PC-3 (cell line): ENCODE data around the gene AGBL1. TPM values are rescaled to one million over a fixed set of nuclear protein-coding genes. Genes with fewer than 3 reads are reported as not detected.

Source experiments
- ATAC-seq: fragments of 200-7000 bp; cut with Tn5 transposase; 2 replicates; pipeline ENCODE4 v1.9.1; 2020; ENCODE audit warnings: mild to moderate bottlenecking, moderate library complexity
- BruUV-seq: library from RNA; stranded (reverse); fragments of 400-500 nt; replicated peaks from 2 replicates; lab custom pipeline; 2021; lab: Mats Ljungman, UMichigan
- CTCF ChIA-PET: fragments of 300-600 bp; sonication (Branson Sonifier 250); formaldehyde crosslinking; loops from one replicate; lab custom pipeline; 2022; ENCODE audit warnings: antibody characterized with exemption; lab: Charles Lee
- POLR2A ChIA-PET: fragments of 300-600 bp; sonication (Branson Sonifier 250); formaldehyde crosslinking; loops from one replicate; lab custom pipeline; 2022; ENCODE audit warnings: antibody characterized with exemption; ENCODE audit not compliant: unreplicated experiment; lab: Charles Lee
- DNase-seq: peaks from one replicate; pipeline ENCODE4 v3.0.0-alpha.2; 2015
- H2AFZ ChIP-seq: fragments of 300-600 bp; sonication (generic); 2 replicates; pipeline ENCODE4 v1.6.0; 2016; ENCODE audit warnings: antibody characterized with exemption, low read length
- H3F3A ChIP-seq: fragments of 300-600 bp; sonication (generic); one replicate; pipeline ENCODE4 v1.6.0; 2017; ENCODE audit warnings: antibody characterized with exemption, low read length, control low read depth, mild to moderate bottlenecking; ENCODE audit not compliant: unreplicated experiment
- H3K27ac ChIP-seq: fragments of 300-600 bp; sonication (generic); 2 replicates; pipeline ENCODE4 v1.5.1; 2016; ENCODE audit warnings: mild to moderate bottlenecking, low read length
- H3K27me3 ChIP-seq: fragments of 300-600 bp; sonication (generic); 2 replicates; pipeline ENCODE4 v1.6.1; 2016; ENCODE audit warnings: low read length, mixed read lengths
- H3K36me3 ChIP-seq: fragments of 300-600 bp; sonication (generic); 2 replicates; pipeline ENCODE4 v1.6.1; 2016; ENCODE audit warnings: low read depth, mixed run types, low read length, mixed read lengths
- H3K4me1 ChIP-seq: fragments of 300-600 bp; sonication (generic); 2 replicates; pipeline ENCODE4 v1.5.1; 2016; ENCODE audit warnings: low read length; ENCODE audit not compliant: insufficient read depth
- H3K4me2 ChIP-seq: fragments of 300-600 bp; sonication (generic); 2 replicates; pipeline ENCODE4 v1.6.0; 2016; ENCODE audit warnings: low read length
- H3K4me3 ChIP-seq: fragments of 300-600 bp; sonication (generic); 2 replicates; pipeline ENCODE4 v1.5.1; 2016; ENCODE audit warnings: mild to moderate bottlenecking, low read length, mixed read lengths
- H3K79me2 ChIP-seq: fragments of 300-600 bp; sonication (generic); 2 replicates; pipeline ENCODE4 v1.6.1; 2017; ENCODE audit warnings: low read length, mixed read lengths
- H3K9ac ChIP-seq: fragments of 300-600 bp; sonication (generic); 2 replicates; pipeline ENCODE4 v1.6.0; 2016; ENCODE audit warnings: mild to moderate bottlenecking, low read length
- H3K9me2 ChIP-seq: fragments of 300-600 bp; sonication (generic); replicated peaks from 2 replicates; pipeline ENCODE4 v1.6.1; 2016; ENCODE audit warnings: mixed run types, low read length, mixed read lengths
- H3K9me3 ChIP-seq: fragments of 300-600 bp; sonication (generic); 2 replicates; pipeline ENCODE4 v1.6.1; 2016; ENCODE audit warnings: low read length, mixed read lengths
- H4K20me1 ChIP-seq: fragments of 300-600 bp; sonication (generic); 2 replicates; pipeline ENCODE4 v1.6.1; 2016; ENCODE audit warnings: low read length, mixed read lengths
- CTCF ChIP-seq: fragments of 300-600 bp; sonication (generic); conservative IDR thresholded peaks from 2 replicates; pipeline ENCODE4 v1.5.1; 2017; ENCODE audit warnings: antibody characterized with exemption, low read depth, mild to moderate bottlenecking, low read length
- EZH2 ChIP-seq: fragments of 300-600 bp; sonication (generic); IDR thresholded peaks from one replicate; pipeline ENCODE4 v1.6.1; 2017; ENCODE audit warnings: antibody characterized with exemption, mild to moderate bottlenecking, low read length; ENCODE audit not compliant: unreplicated experiment
- EZH2phosphoT487 ChIP-seq: fragments of 300-600 bp; sonication (generic); IDR thresholded peaks from 2 replicates; pipeline ENCODE4 v1.6.1; 2018; ENCODE audit warnings: mild to moderate bottlenecking, antibody characterized with exemption, low read length, borderline replicate concordance
- intact Hi-C: fragments of 100-400 bp; cut with micrococcal nuclease; formaldehyde crosslinking; loops from 2 replicates; pipeline ENCODE4 v1.9.0; 2023
- total RNA-seq: library from RNA; depleted of rRNA; stranded (reverse); fragments of >200 nt; gene quantifications from 2 replicates; pipeline ENCODE4 v1.2.3, GENCODE V29; 2014

AGBL1 gene
- total RNA-seq, 1 experiment from 2014 or later, result not detected

GRCh38 chr15:86571873-86572272 lies 492.2 kb downstream of the AGBL1 start:
- Histone ChIP-seq H3K36me3 (no peaks in the 10 kb centered on the region), H3K9me2 (no peaks in the 10 kb centered on the region), H3K4me3 (no peak overlapping the region), H3F3A (no peaks in the 10 kb centered on the region), H3K4me2 (no peak overlapping the region), H3K9ac (no peak overlapping the region), H4K20me1 (no peaks in the 10 kb centered on the region), H3K4me1 (no peaks in the 10 kb centered on the region), H2AFZ (no peak overlapping the region), H3K27ac (no peak overlapping the region), H3K79me2 (no peaks in the 10 kb centered on the region), H3K9me3 (no peaks in the 10 kb centered on the region), H3K27me3 (no peaks in the 10 kb centered on the region)
- BruUV-seq, result no TSS peak
- no peak for DNase-seq
- intact Hi-C loops, result no loop called here
- ATAC-seq, result no peak
- CTCF ChIA-PET, result no interaction called here
- TF ChIP-seq CTCF (no peak), EZH2 (no peak), EZH2phosphoT487 (no peak)
- POLR2A ChIA-PET, result no interaction called here

GRCh38 chr15:86572368-86572841 lies 492.7 kb downstream of the AGBL1 start:
- H3K79me2 ChIP-seq, result no peaks in the 10 kb centered on the region
- BruUV-seq, result no TSS peak
- ChIA-PET CTCF (no interaction called here), POLR2A (no interaction called here)
- ATAC-seq, result no peak
- no peak overlapping the region for H3K4me3 ChIP-seq
- H3K9me2 ChIP-seq, result no peaks in the 10 kb centered on the region
- H3K4me2 ChIP-seq, result no peak overlapping the region
- no peaks in the 10 kb centered on the region for H3K27me3 ChIP-seq
- no peak for TF ChIP-seq EZH2
- TF ChIP-seq EZH2phosphoT487, result no peak
- TF ChIP-seq CTCF, result no peak
- no peaks in the 10 kb centered on the region for H3K4me1 ChIP-seq
- H2AFZ ChIP-seq, result no peak overlapping the region
- H3K27ac ChIP-seq, result no peak overlapping the region
- no peak overlapping the region for H3K9ac ChIP-seq
- no peaks in the 10 kb centered on the region for H3F3A ChIP-seq
- intact Hi-C loops, result no loop called here
- DNase-seq, result no peak
- no peaks in the 10 kb centered on the region for H3K9me3 ChIP-seq
- H4K20me1 ChIP-seq, result no peaks in the 10 kb centered on the region
- H3K36me3 ChIP-seq, result no peaks in the 10 kb centered on the region

- POLR2A ChIA-PET, result no interaction called here
- Histone ChIP-seq H3K27ac (no peak overlapping the region), H3K36me3 (no peaks in the 10 kb centered on the region), H3K4me1 (no peaks in the 10 kb centered on the region), H3K79me2 (no peaks in the 10 kb centered on the region), H3K4me2 (no peak overlapping the region), H3K4me3 (no peak overlapping the region), H4K20me1 (no peaks in the 10 kb centered on the region), H3K9me3 (no peaks in the 10 kb centered on the region), H3K27me3 (no peaks in the 10 kb centered on the region), H3F3A (no peaks in the 10 kb centered on the region), H2AFZ (no peak overlapping the region), H3K9ac (no peak overlapping the region), H3K9me2 (no peaks in the 10 kb centered on the region)
- TF ChIP-seq CTCF, result no peak
- no peak for TF ChIP-seq EZH2phosphoT487
- TF ChIP-seq EZH2, result no peak
- CTCF ChIA-PET, result no interaction called here
- no TSS peak for BruUV-seq
- intact Hi-C loops, result no loop called here
- ATAC-seq (no peak), DNase-seq (no peak)
These were observed 493.8 kb downstream of the AGBL1 start for GRCh38 chr15:86573476-86573875.
